Suprapubic skin (tissue), 4 donors: ENCODE measurements around the gene SNX19.

Experiments
- CTCF ChIP-seq, 2 donors: fragments of 200-600 bp in 1 of 2; fragments of 450-650 bp in 1 of 2; sonication (generic) in 1 of 2; IDR thresholded peaks; one replicate each; pipeline ENCODE4 v1.5.1; 2016 to 2019; ENCODE audit warnings: antibody characterized with exemption in 2 of 2, mild to moderate bottlenecking in 1 of 2, moderate library complexity in 1 of 2
- EP300 ChIP-seq: sonication (generic); formaldehyde crosslinking; IDR thresholded peaks from one replicate; pipeline ENCODE4 v1.6.1; 2017; ENCODE audit warnings: antibody characterized with exemption
- POLR2A ChIP-seq, 2 donors: fragments of 450-650 bp; IDR thresholded peaks; one replicate each; pipeline ENCODE4 v1.6.1; 2017; ENCODE audit warnings: antibody characterized with exemption in 2 of 2, mild to moderate bottlenecking in 2 of 2, moderate library complexity in 2 of 2
- POLR2AphosphoS5 ChIP-seq, 3 donors: sonication (generic); formaldehyde crosslinking; IDR thresholded peaks; one replicate each; pipeline ENCODE4 v1.6.1; 2017; ENCODE audit warnings: antibody characterized with exemption in 3 of 3

- no peak for TF ChIP-seq POLR2AphosphoS5 (IDR thresholded peaks at IDR 0.05)
- no peak for TF ChIP-seq CTCF (IDR thresholded peaks at IDR 0.05)
- TF ChIP-seq EP300 = no peak
- no peak for TF ChIP-seq POLR2A (IDR thresholded peaks at IDR 0.05)
Observed at GRCh38 chr11:130859886-130860285, 56.4 kb downstream of the SNX19 start.
